K562 (cell line): ENCODE measurements around the gene COL16A1. TPM values are rescaled to one million over a fixed set of nuclear protein-coding genes. Genes with fewer than 3 reads are reported as not detected.

Experiments used
- ARID1B ChIP-seq: fragments of 450-650 bp; IDR thresholded peaks from 2 replicates; pipeline ENCODE4 v1.6.1; 2016; ENCODE audit warnings: antibody characterized with exemption, mild to moderate bottlenecking, inconsistent platforms
- BHLHE40 ChIP-seq: IDR thresholded peaks from 2 replicates; pipeline ENCODE4 v1.6.1; 2011; ENCODE audit warnings: low read length, improper control_type of control experiment
- ELF4 ChIP-seq: fragments of 450-650 bp; formaldehyde crosslinking; IDR thresholded peaks from 2 replicates; pipeline ENCODE4 v1.4.0; 2022; ENCODE audit warnings: missing genetic modification characterization
- ETV1 ChIP-seq: fragments of 450-650 bp; conservative IDR thresholded peaks from 2 replicates; pipeline ENCODE4 v1.6.1; 2016; ENCODE audit warnings: missing genetic modification characterization, control low read depth, low read depth, missing compliant biosample characterization
- GABPA ChIP-seq: fragments of 200-800 bp; sonication (Bioruptor generic); conservative IDR thresholded peaks from 2 replicates; pipeline ENCODE4 v1.6.1; 2016; ENCODE audit warnings: low read depth, missing genetic modification characterization, missing compliant biosample characterization
- HDAC8 ChIP-seq: fragments of 450-650 bp; IDR thresholded peaks from 2 replicates; pipeline ENCODE4 v1.6.1; 2016; ENCODE audit warnings: mild to moderate bottlenecking, missing genetic modification characterization, moderate library complexity, missing compliant biosample characterization
- HEY1 ChIP-seq: fragments of 250-450 bp; sonication (Bioruptor Pico); IDR thresholded peaks from 2 replicates; pipeline ENCODE4 v1.5.0; 2020; ENCODE audit warnings: mild to moderate bottlenecking, moderate library complexity, borderline replicate concordance
- KLF16 ChIP-seq: IDR thresholded peaks from 2 replicates; pipeline ENCODE4 v1.6.1; 2016; ENCODE audit warnings: antibody characterized with exemption
- L3MBTL2 ChIP-seq: fragments of 450-650 bp; IDR thresholded peaks from 2 replicates; pipeline ENCODE4 v1.6.1; 2016; ENCODE audit warnings: mild to moderate bottlenecking, moderate library complexity
- NONO ChIP-seq, 2 experiments: fragments of 200-400 bp in 1 of 2; fragments of 450-650 bp in 1 of 2; formaldehyde crosslinking in 1 of 2; IDR thresholded peaks; 2 replicates each; pipeline ENCODE4 v1.6.1; 2017; ENCODE audit warnings: low read depth in 2 of 2, mild to moderate bottlenecking in 2 of 2, moderate library complexity in 2 of 2, low read length in 1 of 2
- RAD21 ChIP-seq, 2 experiments: fragments of 250-450 bp in 1 of 2; fragments of 450-650 bp in 1 of 2; sonication (Bioruptor Pico) in 1 of 2; formaldehyde crosslinking in 1 of 2; IDR thresholded peaks in 1 of 2; conservative IDR thresholded peaks in 1 of 2; 2 replicates each; pipeline versions ENCODE4 v1.4.0 to v1.8.0; 2020 to 2022; ENCODE audit warnings: mild to moderate bottlenecking in 2 of 2, moderate library complexity in 1 of 2
- SNAPC5 ChIP-seq: fragments of 250-450 bp; sonication (Bioruptor Pico); IDR thresholded peaks from 2 replicates; pipeline ENCODE4 v1.8.0; 2021; ENCODE audit warnings: moderate library complexity, mild to moderate bottlenecking, inconsistent platforms
- STAG1 ChIP-seq: sonication (generic); formaldehyde crosslinking; IDR thresholded peaks from 2 replicates; pipeline ENCODE4 v1.5.0; 2020; ENCODE audit warnings: missing genetic modification reagents, borderline replicate concordance
- TCF3 ChIP-seq: sonication (generic); formaldehyde crosslinking; IDR thresholded peaks from 2 replicates; pipeline ENCODE4 v1.4.0; 2020; ENCODE audit warnings: mild to moderate bottlenecking, missing genetic modification reagents
- TGIF2 ChIP-seq: sonication (generic); formaldehyde crosslinking; IDR thresholded peaks from 2 replicates; pipeline ENCODE4 v1.8.1; 2022; ENCODE audit warnings: mild to moderate bottlenecking, missing genetic modification reagents, moderate library complexity
- polyA plus RNA-seq, 8 experiments: library from polyadenylated mRNA; depleted of rRNA in 4 of 8; stranded (reverse) in 5 of 8; unstranded in 3 of 8; fragments of >200 nt; fragmentation: Nextera tagmentation in 2 of 8; fragmentation: Illumina TruSeq in 1 of 8; extraction: Ambion mirVana in 2 of 8; extraction: Trizol in 1 of 8; gene quantifications; 2 replicates each; pipeline versions ENCODE4 v1.2.1 to v1.2.3, GENCODE V29; 2011 to 2014; ENCODE audit warnings: inconsistent platforms in 1 of 8, missing spikeins in 1 of 8
- total RNA-seq, 7 experiments: library from RNA; depleted of rRNA in 6 of 7; stranded (reverse); fragments of >200 nt in 6 of 7; fragmentation: Illumina TruSeq in 2 of 7; extraction: Trizol in 2 of 7; gene quantifications; 2 replicates each; pipeline versions ENCODE4 v1.2.1 to v1.2.3, GENCODE V29; 2011 to 2021; ENCODE audit warnings: low replicate concordance in 1 of 7
- TF ChIP-seq, protein P1 (sequence below): fragments of 200-800 bp; sonication (Bioruptor generic); IDR thresholded peaks from 2 replicates; pipeline ENCODE4 v1.6.1; 2017; ENCODE audit warnings: missing genetic modification characterization, missing compliant biosample characterization
- TF ChIP-seq, protein P2 (sequence below): sonication (generic); formaldehyde crosslinking; IDR thresholded peaks from 2 replicates; pipeline ENCODE4 v1.8.0; 2022; ENCODE audit warnings: missing genetic modification reagents, mild to moderate bottlenecking, moderate library complexity, borderline replicate concordance
- TF ChIP-seq, protein P3 (sequence below): fragments of 450-650 bp; formaldehyde crosslinking; conservative IDR thresholded peaks from 2 replicates; pipeline ENCODE4 v1.4.0; 2022; ENCODE audit warnings: mild to moderate bottlenecking, missing genetic modification characterization
- TF ChIP-seq, protein P4 (sequence below): fragments of 450-650 bp; IDR thresholded peaks from one replicate; pipeline ENCODE4 v1.6.1; 2018; ENCODE audit warnings: mild to moderate bottlenecking, moderate library complexity; ENCODE audit not compliant: partially characterized antibody
- TF ChIP-seq, protein P5 (sequence below): sonication (generic); formaldehyde crosslinking; IDR thresholded peaks from 2 replicates; pipeline ENCODE4 v1.8.0; 2022; ENCODE audit warnings: mild to moderate bottlenecking, missing genetic modification reagents

COL16A1 gene
- total and polyA plus RNA-seq, 9 of the 15 experiments (the other 6 are each of a cell fraction or from before 2014, with no cell fraction given) = 0.11 to 0.60 (median 0.11) TPM; not detected in 6

DNA sequence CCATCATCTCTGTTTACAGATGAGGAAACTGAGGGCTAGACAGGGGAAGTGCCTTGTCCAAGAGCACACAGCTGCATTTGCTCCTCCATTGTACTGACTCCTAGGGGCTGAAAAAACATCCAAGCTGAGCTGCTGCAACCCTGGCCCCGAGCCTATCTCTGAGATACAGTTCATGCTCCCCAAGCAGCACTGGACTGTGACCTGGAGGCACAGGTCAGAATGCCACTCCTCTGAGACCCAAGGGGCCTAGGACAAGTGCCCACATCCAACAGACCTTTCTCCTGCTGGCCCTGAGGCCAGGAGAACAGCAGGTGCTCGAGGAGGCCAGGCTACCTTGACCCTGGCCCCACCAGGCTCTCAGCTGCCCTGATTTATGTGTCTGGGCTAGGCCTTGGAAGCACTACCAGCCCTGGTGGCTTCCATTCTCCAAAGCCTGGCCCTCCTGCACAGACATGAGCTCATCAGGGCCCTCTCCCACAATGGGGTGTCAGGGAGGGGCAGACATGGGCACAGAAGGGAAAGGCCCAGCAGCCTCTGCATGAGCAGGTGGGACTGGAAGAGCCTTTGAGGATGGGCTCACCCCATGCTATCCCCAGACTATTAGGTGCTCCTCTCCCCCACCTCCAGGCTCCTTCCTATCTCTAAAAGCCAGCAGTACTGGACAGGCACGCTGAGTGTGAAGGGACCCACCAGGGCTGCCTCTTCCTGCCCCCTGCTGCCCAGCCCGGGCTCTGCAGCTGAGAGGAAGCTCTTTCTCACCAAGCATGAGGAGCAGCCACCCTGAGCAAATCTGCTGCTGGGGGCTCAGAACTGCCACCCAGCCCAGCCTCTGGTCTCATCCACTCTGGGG lies 41.5 kb upstream of the COL16A1 start (continued):
- TF ChIP-seq, protein P1, sequence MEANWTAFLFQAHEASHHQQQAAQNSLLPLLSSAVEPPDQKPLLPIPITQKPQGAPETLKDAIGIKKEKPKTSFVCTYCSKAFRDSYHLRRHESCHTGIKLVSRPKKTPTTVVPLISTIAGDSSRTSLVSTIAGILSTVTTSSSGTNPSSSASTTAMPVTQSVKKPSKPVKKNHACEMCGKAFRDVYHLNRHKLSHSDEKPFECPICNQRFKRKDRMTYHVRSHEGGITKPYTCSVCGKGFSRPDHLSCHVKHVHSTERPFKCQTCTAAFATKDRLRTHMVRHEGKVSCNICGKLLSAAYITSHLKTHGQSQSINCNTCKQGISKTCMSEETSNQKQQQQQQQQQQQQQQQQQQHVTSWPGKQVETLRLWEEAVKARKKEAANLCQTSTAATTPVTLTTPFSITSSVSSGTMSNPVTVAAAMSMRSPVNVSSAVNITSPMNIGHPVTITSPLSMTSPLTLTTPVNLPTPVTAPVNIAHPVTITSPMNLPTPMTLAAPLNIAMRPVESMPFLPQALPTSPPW = peak; percentile 34; the same call in 1 of the 2 replicates
- TF ChIP-seq NONO (IDR thresholded peaks at IDR 0.05; ENCODE audit: low read depth in 2 of 2, low read length in 1 of 2) (0 out of 4 replicates have a peak, but pooled peaks of 1 of the 2 experiments have one; percentile 43), HEY1 (no peak), RAD21 (CRISPR knock-in tag; conservative IDR thresholded peaks at IDR 0.05 in 1 of 2, IDR thresholded peaks at IDR 0.05 in 1 of 2) (peak; percentile 73 to 91), ETV1 (peak; percentile 31), GABPA (tag) (no peak), SNAPC5 (CRISPR knock-in tag) (no peak), TGIF2 (CRISPR knock-in tag) (no peak), TCF3 (CRISPR knock-in tag) (peak; percentile 65), L3MBTL2 (peak; percentile 38; the same call in 1 of the 2 replicates), STAG1 (peak; percentile 79; the same call in 1 of the 2 replicates), BHLHE40 (peak; percentile 58; the same call in 1 of the 2 replicates), KLF16 (peak; percentile 46; the same call in 1 of the 2 replicates), ELF4 (CRISPR knock-in tag) (no peak), ARID1B (peak; percentile 62), HDAC8 (no peak)
- TF ChIP-seq, protein P2, sequence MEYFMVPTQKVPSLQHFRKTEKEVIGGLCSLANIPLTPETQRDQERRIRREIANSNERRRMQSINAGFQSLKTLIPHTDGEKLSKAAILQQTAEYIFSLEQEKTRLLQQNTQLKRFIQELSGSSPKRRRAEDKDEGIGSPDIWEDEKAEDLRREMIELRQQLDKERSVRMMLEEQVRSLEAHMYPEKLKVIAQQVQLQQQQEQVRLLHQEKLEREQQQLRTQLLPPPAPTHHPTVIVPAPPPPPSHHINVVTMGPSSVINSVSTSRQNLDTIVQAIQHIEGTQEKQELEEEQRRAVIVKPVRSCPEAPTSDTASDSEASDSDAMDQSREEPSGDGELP = peak; percentile 83
- TF ChIP-seq, protein P3, sequence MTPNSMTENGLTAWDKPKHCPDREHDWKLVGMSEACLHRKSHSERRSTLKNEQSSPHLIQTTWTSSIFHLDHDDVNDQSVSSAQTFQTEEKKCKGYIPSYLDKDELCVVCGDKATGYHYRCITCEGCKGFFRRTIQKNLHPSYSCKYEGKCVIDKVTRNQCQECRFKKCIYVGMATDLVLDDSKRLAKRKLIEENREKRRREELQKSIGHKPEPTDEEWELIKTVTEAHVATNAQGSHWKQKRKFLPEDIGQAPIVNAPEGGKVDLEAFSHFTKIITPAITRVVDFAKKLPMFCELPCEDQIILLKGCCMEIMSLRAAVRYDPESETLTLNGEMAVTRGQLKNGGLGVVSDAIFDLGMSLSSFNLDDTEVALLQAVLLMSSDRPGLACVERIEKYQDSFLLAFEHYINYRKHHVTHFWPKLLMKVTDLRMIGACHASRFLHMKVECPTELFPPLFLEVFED = no peak
- TF ChIP-seq, protein P4, sequence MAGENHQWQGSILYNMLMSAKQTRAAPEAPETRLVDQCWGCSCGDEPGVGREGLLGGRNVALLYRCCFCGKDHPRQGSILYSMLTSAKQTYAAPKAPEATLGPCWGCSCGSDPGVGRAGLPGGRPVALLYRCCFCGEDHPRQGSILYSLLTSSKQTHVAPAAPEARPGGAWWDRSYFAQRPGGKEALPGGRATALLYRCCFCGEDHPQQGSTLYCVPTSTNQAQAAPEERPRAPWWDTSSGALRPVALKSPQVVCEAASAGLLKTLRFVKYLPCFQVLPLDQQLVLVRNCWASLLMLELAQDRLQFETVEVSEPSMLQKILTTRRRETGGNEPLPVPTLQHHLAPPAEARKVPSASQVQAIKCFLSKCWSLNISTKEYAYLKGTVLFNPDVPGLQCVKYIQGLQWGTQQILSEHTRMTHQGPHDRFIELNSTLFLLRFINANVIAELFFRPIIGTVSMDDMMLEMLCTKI = no peak
- TF ChIP-seq, protein P5, sequence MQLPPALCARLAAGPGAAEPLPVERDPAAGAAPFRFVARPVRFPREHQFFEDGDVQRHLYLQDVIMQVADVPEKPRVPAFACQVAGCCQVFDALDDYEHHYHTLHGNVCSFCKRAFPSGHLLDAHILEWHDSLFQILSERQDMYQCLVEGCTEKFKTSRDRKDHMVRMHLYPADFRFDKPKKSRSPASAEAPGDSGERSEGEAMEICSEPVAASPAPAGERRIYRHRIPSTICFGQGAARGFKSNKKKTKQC (CRISPR knock-in tag) = peak; percentile 81
